Adrenal gland (tissue), 5 donors: ENCODE measurements around the gene LRP1-AS.

ENCODE experiments used
- CTCF ChIP-seq, 6 experiments: fragments of 450-650 bp in 4 of 6; fragments of 200-600 bp in 2 of 6; sonication (generic) in 1 of 6; IDR thresholded peaks; 1 replicate in 5 of 6; 2 replicates in 1 of 6; pipeline versions ENCODE4 v1.5.1 to v1.8.0; 2016 to 2021; ENCODE audit warnings: antibody characterized with exemption in 6 of 6, mild to moderate bottlenecking in 2 of 6, moderate library complexity in 1 of 6
- POLR2A ChIP-seq, 2 donors: fragments of 450-650 bp; IDR thresholded peaks; one replicate each; pipeline ENCODE4 v1.6.1; 2017; ENCODE audit warnings: antibody characterized with exemption in 2 of 2, mild to moderate bottlenecking in 2 of 2, moderate library complexity in 1 of 2
- donor health status: DM: no; HTN: no; CAD: no.

GRCh38 chr12:57185906-57186508 lies 38.6 kb upstream of the LRP1-AS start:
- TF ChIP-seq CTCF (IDR thresholded peaks at IDR 0.05) (no peak), POLR2A (IDR thresholded peaks at IDR 0.05) (no peak)
